ENCODE results near the gene GRIK4. TPM values are rescaled to one million over a fixed set of nuclear protein-coding genes. Genes with fewer than 3 reads are reported as not detected.

The GRIK4 gene
- total and polyA plus RNA-seq, 2 experiments from 2014 or later = not detected

DNA sequence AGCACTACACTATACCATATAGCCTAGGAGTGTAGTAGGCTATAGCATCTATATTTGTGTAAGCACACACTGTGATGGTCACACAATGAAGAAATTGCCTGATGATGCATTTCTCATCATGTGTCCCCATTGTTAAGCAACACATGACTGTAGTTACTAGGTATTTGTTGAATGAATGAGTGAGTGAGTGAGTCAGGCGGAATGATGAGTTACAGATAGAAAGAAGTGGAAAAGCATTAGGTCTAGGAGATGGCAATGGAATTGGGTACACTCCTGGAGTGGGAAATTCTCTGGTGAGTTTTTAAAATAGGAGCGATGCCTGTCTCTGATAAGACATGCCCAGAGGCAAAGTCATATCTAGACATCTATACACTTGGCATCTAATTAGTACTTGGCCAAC is 351.8 kb downstream of the GRIK4 start:
- H3F3A ChIP-seq (ENCODE audit: insufficient read depth) = no peaks in the 10 kb centered on the region
- no peak overlapping the region for H3K9ac ChIP-seq
- 41 to 42% methylated on average over 2 of the region's 2 CpGs for WGBS, 2 experiments (ENCODE audit: low coverage in 1 of 2, low lambda C conversion rate in 2 of 2, missing lambda C conversion rate in 2 of 2)
- no peak overlapping the region for H3K4me3 ChIP-seq
- no peak overlapping the region for H3K4me2 ChIP-seq (ENCODE audit: unreplicated experiment)
- H2AFZ ChIP-seq = no peak overlapping the region
- no peak overlapping the region for H3K27ac ChIP-seq
- H3K4me1 ChIP-seq (ENCODE audit: insufficient read depth) = peaks cover 4% of the 10 kb centered on the region; the same call in 1 of the 2 replicates
- TF ChIP-seq EZH2 (IDR thresholded peaks at IDR 0.05; ENCODE audit: insufficient read depth, poor library complexity, severe bottlenecking) (no peak), EZH2phosphoT487 (IDR thresholded peaks at IDR 0.05; ENCODE audit: insufficient read depth, low read depth) (no peak)
- H3K36me3 ChIP-seq (ENCODE audit: low read depth) = no peaks in the 10 kb centered on the region
- H3K27me3 ChIP-seq (replicated peaks; ENCODE audit: insufficient read depth) = peaks cover 16% of the 10 kb centered on the region; the same call in 1 of the 2 replicates
- no peaks in the 10 kb centered on the region for H4K20me1 ChIP-seq (ENCODE audit: insufficient read depth)
- peak; percentile 84 for DNase-seq
- H3K79me2 ChIP-seq (ENCODE audit: insufficient read depth) = no peaks in the 10 kb centered on the region
- in situ Hi-C loops (cut with MboI) = no loop called here
- no peaks in the 10 kb centered on the region for H3K9me2 ChIP-seq (ENCODE audit: insufficient read depth)
- no peaks in the 10 kb centered on the region for H3K9me3 ChIP-seq (ENCODE audit: low read depth)

DNA sequence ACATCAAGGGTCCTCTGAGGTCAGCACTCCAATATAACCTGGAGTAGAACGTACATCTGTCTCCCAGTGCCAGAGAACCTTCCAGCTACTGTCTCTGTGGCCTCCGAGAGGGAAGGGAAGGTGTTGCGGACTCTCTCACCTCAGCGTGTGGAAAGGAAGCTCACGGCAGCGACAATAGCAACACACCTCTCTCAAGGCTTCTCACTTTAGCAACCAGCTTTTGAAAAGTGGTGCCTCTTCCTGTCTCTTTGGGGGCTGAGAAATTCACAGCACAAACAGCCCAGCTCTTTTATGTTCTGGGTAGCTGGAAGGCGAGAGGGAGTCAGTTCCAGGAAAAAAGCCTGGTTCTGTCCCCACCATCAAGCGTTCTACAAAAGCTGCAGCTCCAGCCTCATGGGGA is 355.5 kb downstream of the GRIK4 start:
- Histone ChIP-seq H3K9me2 (ENCODE audit: insufficient read depth) (no peaks in the 10 kb centered on the region), H2AFZ (no peak overlapping the region), H3K27me3 (replicated peaks; ENCODE audit: insufficient read depth) (peaks cover 16% of the 10 kb centered on the region; the same call in 1 of the 2 replicates), H3K36me3 (ENCODE audit: low read depth) (no peaks in the 10 kb centered on the region), H3F3A (ENCODE audit: insufficient read depth) (no peaks in the 10 kb centered on the region), H3K79me2 (ENCODE audit: insufficient read depth) (no peaks in the 10 kb centered on the region), H3K9me3 (ENCODE audit: low read depth) (no peaks in the 10 kb centered on the region), H3K9ac (no peak overlapping the region), H3K4me1 (ENCODE audit: insufficient read depth) (peaks cover 4% of the 10 kb centered on the region; the same call in 1 of the 2 replicates), H4K20me1 (ENCODE audit: insufficient read depth) (no peaks in the 10 kb centered on the region), H3K27ac (no peak overlapping the region), H3K4me3 (no peak overlapping the region), H3K4me2 (ENCODE audit: unreplicated experiment) (no peak overlapping the region)
- no peak for DNase-seq
- TF ChIP-seq EZH2 (IDR thresholded peaks at IDR 0.05; ENCODE audit: insufficient read depth, poor library complexity, severe bottlenecking) (no peak), EZH2phosphoT487 (IDR thresholded peaks at IDR 0.05; ENCODE audit: insufficient read depth, low read depth) (no peak)
- WGBS, 2 experiments (ENCODE audit: low coverage in 1 of 2, low lambda C conversion rate in 2 of 2, missing lambda C conversion rate in 2 of 2) = 49 to 59% methylated on average over 8 of the region's 8 CpGs
- in situ Hi-C loops (cut with MboI) = no loop called here

DNA sequence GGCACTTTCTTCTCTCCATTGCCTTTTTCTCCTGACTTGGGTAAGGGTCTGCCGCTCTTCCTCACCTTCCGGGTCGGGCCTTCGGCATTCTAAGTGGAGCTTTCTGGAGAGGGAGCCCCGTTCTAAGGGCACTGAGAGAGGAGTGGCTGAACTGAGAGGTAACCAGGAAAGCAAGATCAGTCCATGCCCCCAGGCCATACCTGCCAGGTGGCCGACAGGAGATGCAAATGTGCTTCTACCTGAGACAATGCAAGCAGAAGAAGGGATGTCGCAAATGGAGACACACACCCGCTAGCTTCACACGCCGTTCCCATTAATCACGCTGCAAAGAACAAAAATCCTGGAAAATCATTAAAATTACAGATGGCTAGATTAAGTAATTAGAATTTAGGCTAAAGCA is 356.0 kb downstream of the GRIK4 start:
- H3K4me2 ChIP-seq (ENCODE audit: unreplicated experiment) = no peak overlapping the region
- H3F3A ChIP-seq (ENCODE audit: insufficient read depth) = no peaks in the 10 kb centered on the region
- H3K27me3 ChIP-seq (replicated peaks; ENCODE audit: insufficient read depth) = peaks cover 16% of the 10 kb centered on the region; the same call in 1 of the 2 replicates
- DNase-seq = no peak
- TF ChIP-seq EZH2 (IDR thresholded peaks at IDR 0.05; ENCODE audit: insufficient read depth, poor library complexity, severe bottlenecking) (no peak), EZH2phosphoT487 (IDR thresholded peaks at IDR 0.05; ENCODE audit: insufficient read depth, low read depth) (no peak)
- H3K4me1 ChIP-seq (ENCODE audit: insufficient read depth) = peaks cover 4% of the 10 kb centered on the region; the same call in 1 of the 2 replicates
- no peak overlapping the region for H3K9ac ChIP-seq
- H3K36me3 ChIP-seq (ENCODE audit: low read depth) = no peaks in the 10 kb centered on the region
- no peak overlapping the region for H3K4me3 ChIP-seq
- H3K79me2 ChIP-seq (ENCODE audit: insufficient read depth) = no peaks in the 10 kb centered on the region
- WGBS, 2 experiments (ENCODE audit: low coverage in 1 of 2, low lambda C conversion rate in 2 of 2, missing lambda C conversion rate in 2 of 2) = 10 to 12% methylated on average over 11 of the region's 11 CpGs
- in situ Hi-C loops (cut with MboI) = no loop called here
- H3K27ac ChIP-seq = no peak overlapping the region
- no peaks in the 10 kb centered on the region for H4K20me1 ChIP-seq (ENCODE audit: insufficient read depth)
- no peak overlapping the region for H2AFZ ChIP-seq
- no peaks in the 10 kb centered on the region for H3K9me2 ChIP-seq (ENCODE audit: insufficient read depth)
- H3K9me3 ChIP-seq (ENCODE audit: low read depth) = no peaks in the 10 kb centered on the region

DNA sequence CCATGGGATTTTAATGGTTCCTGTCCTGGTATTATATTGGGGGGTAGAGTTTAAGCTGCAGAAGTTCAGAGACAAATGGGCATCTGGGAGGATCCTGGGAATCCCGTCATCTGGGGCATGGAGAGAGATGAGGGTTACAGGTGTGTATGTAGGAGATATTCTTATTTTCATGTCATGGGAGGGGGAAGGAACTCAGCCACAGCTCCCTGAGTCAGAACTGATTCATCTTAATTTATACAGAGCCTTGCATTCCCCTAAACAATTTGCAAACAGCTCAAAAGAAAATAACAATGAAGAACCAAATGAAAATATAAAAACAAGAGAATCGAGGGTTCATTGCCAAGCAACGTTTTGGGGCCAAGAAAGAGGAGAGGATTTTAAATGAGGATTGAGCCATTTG is 356.4 kb downstream of the GRIK4 start:
- Histone ChIP-seq H3K79me2 (ENCODE audit: insufficient read depth) (no peaks in the 10 kb centered on the region), H3K4me3 (no peak overlapping the region), H4K20me1 (ENCODE audit: insufficient read depth) (no peaks in the 10 kb centered on the region), H3K9ac (no peak overlapping the region), H3K4me1 (ENCODE audit: insufficient read depth) (peaks cover 4% of the 10 kb centered on the region; the same call in 1 of the 2 replicates), H2AFZ (no peak overlapping the region), H3F3A (ENCODE audit: insufficient read depth) (no peaks in the 10 kb centered on the region), H3K27me3 (replicated peaks; ENCODE audit: insufficient read depth) (peaks cover 16% of the 10 kb centered on the region; the same call in 1 of the 2 replicates), H3K9me2 (ENCODE audit: insufficient read depth) (no peaks in the 10 kb centered on the region), H3K36me3 (ENCODE audit: low read depth) (no peaks in the 10 kb centered on the region), H3K27ac (no peak overlapping the region), H3K4me2 (ENCODE audit: unreplicated experiment) (no peak overlapping the region), H3K9me3 (ENCODE audit: low read depth) (no peaks in the 10 kb centered on the region)
- peak; percentile 35 for DNase-seq
- WGBS, 2 experiments (ENCODE audit: low coverage in 1 of 2, low lambda C conversion rate in 2 of 2, missing lambda C conversion rate in 2 of 2) = 2 to 4% methylated on average over 3 of the region's 3 CpGs
- no peak for TF ChIP-seq EZH2 (IDR thresholded peaks at IDR 0.05; ENCODE audit: insufficient read depth, poor library complexity, severe bottlenecking)
- no peak for TF ChIP-seq EZH2phosphoT487 (IDR thresholded peaks at IDR 0.05; ENCODE audit: insufficient read depth, low read depth)
- in situ Hi-C loops (cut with MboI) = no loop called here
